22Rv1 (cell line): ENCODE measurements around the gene KAZALD1.

Experiments
- ZFX ChIP-seq: fragments of 450-650 bp; IDR thresholded peaks from 2 replicates; pipeline ENCODE4 v1.6.1; 2017; ENCODE audit warnings: antibody characterized with exemption, borderline replicate concordance
- TF ChIP-seq, protein P1 (sequence below): fragments of 450-650 bp; IDR thresholded peaks from 2 replicates; pipeline ENCODE4 v1.5.1; 2017; ENCODE audit warnings: mild to moderate bottlenecking

DNA sequence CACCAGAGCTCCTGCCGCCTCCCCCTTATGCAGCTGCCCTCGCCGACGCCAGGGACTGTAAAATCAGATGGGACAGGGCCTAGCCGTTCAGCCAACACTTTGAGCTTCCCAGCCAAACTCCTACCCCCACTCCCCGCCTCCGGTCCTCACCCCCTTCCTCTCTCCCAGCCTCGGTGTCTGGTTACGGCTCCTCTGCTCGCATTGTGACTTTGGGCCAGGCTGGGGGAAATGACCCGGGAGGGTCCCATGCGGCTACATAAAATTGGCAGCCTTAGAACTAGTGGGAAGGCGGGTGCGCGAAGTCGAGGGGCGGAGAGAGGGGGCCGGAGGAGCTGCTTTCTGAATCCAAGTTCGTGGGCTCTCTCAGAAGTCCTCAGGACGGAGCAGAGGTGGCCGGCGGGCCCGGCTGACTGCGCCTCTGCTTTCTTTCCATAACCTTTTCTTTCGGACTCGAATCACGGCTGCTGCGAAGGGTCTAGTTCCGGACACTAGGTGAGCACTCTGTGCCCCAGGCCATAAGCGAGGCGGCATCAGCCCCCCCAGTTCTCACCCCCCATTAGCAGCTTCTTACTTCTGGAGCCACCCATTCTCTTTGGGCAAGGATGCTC, at the start of gene KAZALD1:
- TF ChIP-seq, protein P1, sequence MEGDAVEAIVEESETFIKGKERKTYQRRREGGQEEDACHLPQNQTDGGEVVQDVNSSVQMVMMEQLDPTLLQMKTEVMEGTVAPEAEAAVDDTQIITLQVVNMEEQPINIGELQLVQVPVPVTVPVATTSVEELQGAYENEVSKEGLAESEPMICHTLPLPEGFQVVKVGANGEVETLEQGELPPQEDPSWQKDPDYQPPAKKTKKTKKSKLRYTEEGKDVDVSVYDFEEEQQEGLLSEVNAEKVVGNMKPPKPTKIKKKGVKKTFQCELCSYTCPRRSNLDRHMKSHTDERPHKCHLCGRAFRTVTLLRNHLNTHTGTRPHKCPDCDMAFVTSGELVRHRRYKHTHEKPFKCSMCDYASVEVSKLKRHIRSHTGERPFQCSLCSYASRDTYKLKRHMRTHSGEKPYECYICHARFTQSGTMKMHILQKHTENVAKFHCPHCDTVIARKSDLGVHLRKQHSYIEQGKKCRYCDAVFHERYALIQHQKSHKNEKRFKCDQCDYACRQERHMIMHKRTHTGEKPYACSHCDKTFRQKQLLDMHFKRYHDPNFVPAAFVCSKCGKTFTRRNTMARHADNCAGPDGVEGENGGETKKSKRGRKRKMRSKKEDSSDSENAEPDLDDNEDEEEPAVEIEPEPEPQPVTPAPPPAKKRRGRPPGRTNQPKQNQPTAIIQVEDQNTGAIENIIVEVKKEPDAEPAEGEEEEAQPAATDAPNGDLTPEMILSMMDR: no peak
- no peak for TF ChIP-seq ZFX
